PC-9 (cell line): Measurements from ENCODE around the gene CCNY. TPM values are rescaled to one million over a fixed set of nuclear protein-coding genes. Genes with fewer than 3 reads are reported as not detected.

Source experiments
- BruUV-seq: library from RNA; stranded (reverse); fragments of 400-500 nt; replicated peaks from 2 replicates; lab custom pipeline; 2021; lab: Mats Ljungman, UMichigan
- CTCF ChIA-PET: fragments of 300-600 bp; sonication (Branson Sonifier 250); formaldehyde crosslinking; loops from one replicate; lab custom pipeline; 2022; ENCODE audit warnings: antibody characterized with exemption; lab: Charles Lee
- POLR2A ChIA-PET: fragments of 300-600 bp; sonication (Branson Sonifier 250); formaldehyde crosslinking; loops from one replicate; lab custom pipeline; 2022; ENCODE audit warnings: antibody characterized with exemption; ENCODE audit not compliant: unreplicated experiment; lab: Charles Lee
- DNase-seq, 2 experiments: peaks; one replicate each; pipeline versions ENCODE4 v3.0.0 to v3.0.0-alpha.2; 2015 to 2022; ENCODE audit warnings: mixed read lengths in 1 of 2
- H2AFZ ChIP-seq: fragments of 200-600 bp; sonication (generic); 2 replicates; pipeline ENCODE4 v1.8.1; 2017; ENCODE audit warnings: antibody characterized with exemption
- H3F3A ChIP-seq: fragments of 200-600 bp; sonication (generic); 2 replicates; pipeline ENCODE4 v1.8.1; 2017; ENCODE audit warnings: antibody characterized with exemption, mild to moderate bottlenecking, low read depth; ENCODE audit not compliant: insufficient read depth
- H3K27ac ChIP-seq: fragments of 200-600 bp; sonication (generic); 2 replicates; pipeline ENCODE4 v1.6.1; 2016; ENCODE audit warnings: mixed run types
- H3K27me3 ChIP-seq: fragments of 200-600 bp; sonication (generic); 2 replicates; pipeline ENCODE4 v1.6.1; 2016; ENCODE audit warnings: low read depth, mixed run types; ENCODE audit not compliant: insufficient read depth
- H3K36me3 ChIP-seq: fragments of 200-600 bp; sonication (generic); 2 replicates; pipeline ENCODE4 v1.6.1; 2016; ENCODE audit warnings: low read depth, mixed run types
- H3K4me1 ChIP-seq: fragments of 200-600 bp; sonication (generic); replicated peaks from 2 replicates; pipeline ENCODE4 v1.6.1; 2016; ENCODE audit warnings: mixed run types; ENCODE audit not compliant: insufficient read depth
- H3K4me2 ChIP-seq: fragments of 200-600 bp; sonication (generic); 2 replicates; pipeline ENCODE4 v1.6.1; 2017; ENCODE audit warnings: mixed run types
- H3K4me3 ChIP-seq: fragments of 200-600 bp; sonication (generic); 2 replicates; pipeline ENCODE4 v1.6.1; 2016; ENCODE audit warnings: mixed run types
- H3K79me2 ChIP-seq: fragments of 200-600 bp; sonication (generic); 2 replicates; pipeline ENCODE4 v1.6.1; 2017; ENCODE audit warnings: low read depth, mixed run types
- H3K9me2 ChIP-seq: fragments of 200-600 bp; sonication (generic); 2 replicates; pipeline ENCODE4 v1.8.1; 2017; ENCODE audit warnings: mild to moderate bottlenecking; ENCODE audit not compliant: insufficient read depth
- H3K9me3 ChIP-seq: fragments of 200-600 bp; sonication (generic); 2 replicates; pipeline ENCODE4 v1.8.1; 2016; ENCODE audit warnings: low read depth; ENCODE audit not compliant: insufficient read depth
- H4K20me1 ChIP-seq: fragments of 200-600 bp; sonication (generic); 2 replicates; pipeline ENCODE4 v1.8.1; 2017; ENCODE audit not compliant: insufficient read depth
- EZH2 ChIP-seq: fragments of 200-600 bp; sonication (generic); IDR thresholded peaks from 2 replicates; pipeline ENCODE4 v1.8.0; 2017; ENCODE audit warnings: antibody characterized with exemption, low read depth
- intact Hi-C: fragments of 100-400 bp; cut with micrococcal nuclease; formaldehyde crosslinking; loops from one replicate; pipeline ENCODE4 v1.10.0; 2022; ENCODE audit not compliant: unreplicated experiment
- total RNA-seq: library from RNA; stranded (reverse); gene quantifications from 2 replicates; pipeline ENCODE4 v1.2.3, GENCODE V29; 2021
- TF ChIP-seq, protein P1 (sequence below): fragments of 200-600 bp; sonication (generic); conservative IDR thresholded peaks from 2 replicates; pipeline ENCODE4 v1.6.1; 2017; ENCODE audit warnings: mixed run types, antibody characterized with exemption, mild to moderate bottlenecking, moderate library complexity

Gene CCNY
- total RNA-seq, 1 experiment from 2014 or later, result 69.5 TPM

DNA sequence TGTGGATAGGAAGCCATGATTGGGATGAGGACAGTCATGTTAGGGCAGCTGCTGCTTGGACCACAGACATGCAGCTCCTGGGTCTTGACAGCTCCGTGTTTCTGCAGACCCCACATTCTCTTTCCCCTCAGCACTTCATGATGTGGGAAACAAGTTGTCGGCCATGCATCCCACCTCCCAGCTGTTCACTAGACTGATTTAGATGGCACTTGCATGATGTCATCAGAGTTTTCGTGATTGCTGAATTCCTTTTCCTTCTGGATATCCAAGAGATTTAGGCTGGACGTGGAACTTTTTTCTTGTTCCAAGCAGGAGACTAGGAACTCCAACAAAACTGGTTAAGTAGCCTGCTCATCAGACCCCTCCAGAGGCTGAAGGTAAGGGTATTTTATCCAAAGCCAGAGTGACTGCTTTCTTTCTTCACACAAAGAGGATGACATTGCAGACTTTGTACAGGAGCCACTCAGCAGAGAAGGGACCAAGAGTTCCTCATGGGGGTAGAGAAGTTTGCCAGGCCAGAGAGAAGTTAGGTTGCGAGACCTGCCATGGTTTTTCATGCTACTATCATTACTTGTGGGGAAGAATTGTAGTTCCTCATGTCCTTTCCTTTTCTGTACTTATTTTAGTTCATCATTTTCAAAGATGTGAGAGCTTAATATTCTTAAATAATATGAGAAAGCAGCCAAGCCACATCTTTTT lies 151.2 kb downstream of the CCNY start:
- no TSS peak for BruUV-seq
- no peak overlapping the region for H3K27ac ChIP-seq

DNA sequence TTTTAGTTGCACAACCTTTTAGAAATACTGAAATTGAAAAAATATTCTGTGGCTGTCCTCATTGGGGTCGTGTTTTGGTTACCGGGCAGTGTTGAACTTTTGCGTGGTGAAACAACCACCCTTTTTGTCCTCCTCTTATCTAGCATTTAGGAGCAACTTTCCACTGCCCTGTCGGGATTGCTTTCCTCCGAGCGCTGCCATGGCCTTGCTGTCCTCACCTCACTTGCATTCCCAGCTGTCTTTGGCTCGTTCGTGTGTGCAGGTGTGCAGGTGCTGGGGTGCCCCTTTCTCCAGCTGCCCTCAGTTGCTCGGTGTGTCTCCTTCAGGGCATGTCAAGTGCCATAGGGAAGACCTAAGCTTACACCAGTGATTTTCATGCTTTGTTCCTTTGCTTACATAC lies 151.9 kb downstream of the CCNY start:
- H3K4me2 ChIP-seq, result no peak overlapping the region
- H3K9me2 ChIP-seq, result no peaks in the 10 kb centered on the region
- no peak overlapping the region for H3K4me3 ChIP-seq
- no TSS peak for BruUV-seq
- no peaks in the 10 kb centered on the region for H3K79me2 ChIP-seq
- H3K27ac ChIP-seq, result no peak overlapping the region
- CTCF ChIA-PET, result no interaction called here
- H4K20me1 ChIP-seq, result peaks cover 4% of the 10 kb centered on the region; the same call in 1 of the 2 replicates
- TF ChIP-seq, protein P1, sequence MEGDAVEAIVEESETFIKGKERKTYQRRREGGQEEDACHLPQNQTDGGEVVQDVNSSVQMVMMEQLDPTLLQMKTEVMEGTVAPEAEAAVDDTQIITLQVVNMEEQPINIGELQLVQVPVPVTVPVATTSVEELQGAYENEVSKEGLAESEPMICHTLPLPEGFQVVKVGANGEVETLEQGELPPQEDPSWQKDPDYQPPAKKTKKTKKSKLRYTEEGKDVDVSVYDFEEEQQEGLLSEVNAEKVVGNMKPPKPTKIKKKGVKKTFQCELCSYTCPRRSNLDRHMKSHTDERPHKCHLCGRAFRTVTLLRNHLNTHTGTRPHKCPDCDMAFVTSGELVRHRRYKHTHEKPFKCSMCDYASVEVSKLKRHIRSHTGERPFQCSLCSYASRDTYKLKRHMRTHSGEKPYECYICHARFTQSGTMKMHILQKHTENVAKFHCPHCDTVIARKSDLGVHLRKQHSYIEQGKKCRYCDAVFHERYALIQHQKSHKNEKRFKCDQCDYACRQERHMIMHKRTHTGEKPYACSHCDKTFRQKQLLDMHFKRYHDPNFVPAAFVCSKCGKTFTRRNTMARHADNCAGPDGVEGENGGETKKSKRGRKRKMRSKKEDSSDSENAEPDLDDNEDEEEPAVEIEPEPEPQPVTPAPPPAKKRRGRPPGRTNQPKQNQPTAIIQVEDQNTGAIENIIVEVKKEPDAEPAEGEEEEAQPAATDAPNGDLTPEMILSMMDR, result no peak
- no peak for TF ChIP-seq EZH2
- H3K36me3 ChIP-seq, result no peaks in the 10 kb centered on the region
- H3K4me1 ChIP-seq, result peaks cover 6% of the 10 kb centered on the region
- intact Hi-C loops, result no loop called here
- no peaks in the 10 kb centered on the region for H3K27me3 ChIP-seq
- no peaks in the 10 kb centered on the region for H3F3A ChIP-seq
- DNase-seq, result no peak
- POLR2A ChIA-PET, result no interaction called here
- H3K9me3 ChIP-seq, result no peaks in the 10 kb centered on the region
- no peak overlapping the region for H2AFZ ChIP-seq

More for the DNA sequence above, 151.2 kb downstream of the CCNY start:
- H4K20me1 ChIP-seq, result peaks cover 2% of the 10 kb centered on the region; the same call in 1 of the 2 replicates
- no peak for TF ChIP-seq EZH2
- TF ChIP-seq, protein P1, result no peak
- no peak overlapping the region for H3K4me2 ChIP-seq
- H2AFZ ChIP-seq, result no peak overlapping the region
- no peaks in the 10 kb centered on the region for H3K27me3 ChIP-seq
- ChIA-PET CTCF (no interaction called here), POLR2A (no interaction called here)
- H3K9me3 ChIP-seq, result no peaks in the 10 kb centered on the region
- no peaks in the 10 kb centered on the region for H3F3A ChIP-seq
- H3K9me2 ChIP-seq, result no peaks in the 10 kb centered on the region
- no peaks in the 10 kb centered on the region for H3K4me1 ChIP-seq
- H3K79me2 ChIP-seq, result no peaks in the 10 kb centered on the region
- H3K4me3 ChIP-seq, result no peak overlapping the region
- no peaks in the 10 kb centered on the region for H3K36me3 ChIP-seq
- intact Hi-C loops, result no loop called here
- no peak for DNase-seq

DNA sequence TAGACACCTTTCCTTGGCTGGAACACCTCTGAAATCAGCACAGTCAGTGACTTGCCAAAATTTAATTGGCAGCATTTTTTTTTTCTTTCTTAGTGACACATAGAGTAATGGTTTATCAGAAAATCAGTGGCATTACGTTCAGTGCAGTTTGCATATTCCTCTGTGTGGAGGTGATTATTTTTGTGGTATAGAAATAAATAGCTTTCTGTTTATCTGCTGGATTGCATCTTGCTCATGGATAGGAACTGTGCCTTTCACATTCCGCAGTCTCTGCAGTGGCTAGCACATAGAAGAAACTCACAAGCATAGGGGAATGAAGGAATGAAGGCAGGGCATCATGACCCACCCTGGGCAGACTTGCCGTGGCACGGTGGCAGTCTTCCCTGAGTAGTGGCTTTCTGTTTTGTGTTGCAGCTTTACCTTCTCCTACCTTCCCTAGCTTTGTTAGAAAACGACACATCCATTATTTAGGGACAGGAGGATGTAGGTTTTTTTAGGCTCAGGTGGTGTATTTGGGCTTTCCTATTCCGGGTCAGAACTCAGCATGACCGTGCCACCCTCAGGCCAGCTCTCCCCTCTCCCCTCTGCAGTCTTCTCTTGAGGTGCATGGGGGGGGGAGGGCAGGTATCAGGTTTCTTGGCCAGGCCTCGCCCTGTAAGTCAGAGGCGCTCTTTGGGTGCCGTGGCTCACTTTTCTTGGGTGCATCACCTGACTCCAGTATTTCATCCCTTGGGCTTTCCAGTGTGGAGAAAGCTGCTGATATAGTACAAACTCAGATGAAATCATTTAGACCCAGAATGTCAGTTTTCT lies 156.3 kb downstream of the CCNY start:
- H3K4me2 ChIP-seq, result no peak overlapping the region
- H3K4me1 ChIP-seq, result peaks cover 29% of the 10 kb centered on the region
- CTCF ChIA-PET, result interaction anchor here (0.6 kb wide), 1 partner anchor 103 kb away, joined by 12 read pairs; no protein-coding TSS in a partner anchor
- H3K27me3 ChIP-seq, result no peaks in the 10 kb centered on the region
- no peaks in the 10 kb centered on the region for H3F3A ChIP-seq
- H3K36me3 ChIP-seq, result no peaks in the 10 kb centered on the region
- H4K20me1 ChIP-seq, result peaks cover 12% of the 10 kb centered on the region; the same call in 1 of the 2 replicates
- TF ChIP-seq, protein P1, result no peak
- TF ChIP-seq EZH2, result no peak
- H3K9me2 ChIP-seq, result no peaks in the 10 kb centered on the region
- BruUV-seq, result no TSS peak
- H3K79me2 ChIP-seq, result no peaks in the 10 kb centered on the region
- intact Hi-C loops, result loop anchor here (2.0 to 5.0 kb wide), 4 partner anchors 46 to 155 kb away; partner anchors contain the start of gene CCNY
- H3K4me3 ChIP-seq, result no peak overlapping the region
- POLR2A ChIA-PET, result interaction anchor here (0.6 to 0.7 kb wide), 2 partner anchors 185 to 186 kb away, joined by 4 to 5 read pairs; no protein-coding TSS in a partner anchor
- no peak overlapping the region for H2AFZ ChIP-seq
- H3K9me3 ChIP-seq, result no peaks in the 10 kb centered on the region
- H3K27ac ChIP-seq, result no peak overlapping the region
- DNase-seq, result peak in 1 of 2 experiments; percentile 45
